ENCODE data around the gene GAPDH.

GRCh38 chr12:6555018-6555691 lies 20.8 kb downstream of the GAPDH start:
- TF ChIP-seq CTCF (IDR thresholded peaks at IDR 0.05), result no peak
- TF ChIP-seq POLR2A (IDR thresholded peaks at IDR 0.05), result no peak

Measured in thyroid gland (tissue), 4 donors.